Left ventricle myocardium inferior (tissue), 1 donor: Measurements from ENCODE around the gene FBXO42. TPM values are rescaled to one million over a fixed set of nuclear protein-coding genes. Genes with fewer than 3 reads are reported as not detected.
A peak's percentile ranks its signal among the peaks of the same experiment; 100 is the strongest.

ENCODE experiments used
- DNase-seq: peaks from one replicate; pipeline ENCODE4 v3.0.0-alpha.2; 2020
- H3K27ac ChIP-seq: fragments of 200-600 bp; replicated peaks from 2 replicates; pipeline ENCODE4 v1.8.0; 2021
- H3K27me3 ChIP-seq: fragments of 200-600 bp; 2 replicates; pipeline ENCODE4 v1.8.0; 2021; ENCODE audit warnings: low read depth
- H3K36me3 ChIP-seq: fragments of 200-600 bp; 2 replicates; pipeline ENCODE4 v1.8.0; 2021
- H3K4me1 ChIP-seq: fragments of 200-600 bp; 2 replicates; pipeline ENCODE4 v1.8.0; 2021
- H3K4me3 ChIP-seq: fragments of 200-600 bp; 2 replicates; pipeline ENCODE4 v1.8.0; 2021; ENCODE audit warnings: mild to moderate bottlenecking, moderate library complexity
- H3K9me3 ChIP-seq: fragments of 200-600 bp; replicated peaks from 2 replicates; pipeline ENCODE4 v1.8.0; 2021
- CTCF ChIP-seq: fragments of 200-600 bp; IDR thresholded peaks from 2 replicates; pipeline ENCODE4 v1.8.0; 2021; ENCODE audit warnings: antibody characterized with exemption, mild to moderate bottlenecking, borderline replicate concordance
- intact Hi-C: fragments of 100-400 bp; cut with micrococcal nuclease; formaldehyde crosslinking; loops from one replicate; pipeline ENCODE4 v1.11.0; 2022
- total RNA-seq: library from RNA; stranded (reverse); fragmentation: NEBNext Ultra II Directional; extraction: Animal tissue kit (Norgen Biotek cat#: 25700); gene quantifications from one replicate; pipeline ENCODE4 v1.2.1, GENCODE V29; 2021
- donor health status: DM: no; HTN: yes; CAD: no; lungs with severe emphysema.

Gene FBXO42
- total RNA-seq, 1 donor from 2014 or later, result 18.6 TPM

DNA sequence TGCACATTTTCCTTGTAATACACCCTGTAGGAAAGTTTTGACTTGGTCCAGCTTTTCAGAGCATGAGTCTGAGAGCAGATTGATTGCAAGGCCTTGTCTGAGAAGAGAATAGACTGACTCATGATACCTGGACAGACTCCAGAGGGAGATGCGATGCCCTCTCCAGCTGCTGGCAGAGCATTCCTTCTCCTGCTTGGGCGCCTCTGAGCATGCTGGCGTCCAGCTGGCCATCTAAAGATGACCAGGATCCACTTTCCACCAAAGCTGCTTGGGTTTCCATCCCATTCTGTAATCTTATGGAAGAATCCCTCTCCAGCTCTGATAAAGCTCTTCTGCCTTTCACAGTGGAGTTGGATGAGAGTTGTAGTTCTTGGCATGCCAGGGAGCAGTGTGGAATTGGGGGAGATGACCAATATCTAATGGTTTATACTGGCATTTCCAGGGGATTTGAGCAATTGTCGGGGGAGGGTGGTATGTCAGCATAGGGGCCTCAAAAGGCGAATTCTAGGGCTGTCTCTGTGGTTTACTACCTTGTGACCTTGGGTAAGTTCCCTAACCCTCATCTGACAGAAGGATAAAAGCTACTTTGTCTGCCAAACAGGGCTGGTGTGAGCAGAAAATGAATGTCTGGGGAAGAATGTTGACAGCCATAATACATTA, 34.3 kb upstream of the FBXO42 start:
- no peaks in the 10 kb centered on the region for H3K27me3 ChIP-seq
- H3K4me1 ChIP-seq, result peaks cover 79% of the 10 kb centered on the region
- H3K9me3 ChIP-seq, result no peaks in the 10 kb centered on the region
- intact Hi-C loops, result no loop called here
- no peak for DNase-seq
- H3K36me3 ChIP-seq, result no peaks in the 10 kb centered on the region
- TF ChIP-seq CTCF, result no peak
- peak overlapping the region; percentile 65 for H3K27ac ChIP-seq
- H3K4me3 ChIP-seq, result peak overlapping the region; percentile 39

GRCh38 chr1:16385659-16386453, 33.6 kb upstream of the FBXO42 start:
- Histone ChIP-seq H3K9me3 (no peaks in the 10 kb centered on the region), H3K27ac (peak overlapping the region; percentile 65), H3K4me3 (no peak overlapping the region), H3K27me3 (no peaks in the 10 kb centered on the region), H3K36me3 (no peaks in the 10 kb centered on the region), H3K4me1 (peaks cover 75% of the 10 kb centered on the region)
- TF ChIP-seq CTCF, result no peak
- DNase-seq, result no peak
- intact Hi-C loops, result no loop called here

GRCh38 chr1:16383888-16384287, 31.6 kb upstream of the FBXO42 start:
- Histone ChIP-seq H3K9me3 (no peaks in the 10 kb centered on the region), H3K4me3 (no peak overlapping the region), H3K4me1 (peaks cover 71% of the 10 kb centered on the region), H3K36me3 (no peaks in the 10 kb centered on the region), H3K27ac (no peak overlapping the region), H3K27me3 (no peaks in the 10 kb centered on the region)
- no peak for DNase-seq
- no peak for TF ChIP-seq CTCF
- intact Hi-C loops, result no loop called here

DNA sequence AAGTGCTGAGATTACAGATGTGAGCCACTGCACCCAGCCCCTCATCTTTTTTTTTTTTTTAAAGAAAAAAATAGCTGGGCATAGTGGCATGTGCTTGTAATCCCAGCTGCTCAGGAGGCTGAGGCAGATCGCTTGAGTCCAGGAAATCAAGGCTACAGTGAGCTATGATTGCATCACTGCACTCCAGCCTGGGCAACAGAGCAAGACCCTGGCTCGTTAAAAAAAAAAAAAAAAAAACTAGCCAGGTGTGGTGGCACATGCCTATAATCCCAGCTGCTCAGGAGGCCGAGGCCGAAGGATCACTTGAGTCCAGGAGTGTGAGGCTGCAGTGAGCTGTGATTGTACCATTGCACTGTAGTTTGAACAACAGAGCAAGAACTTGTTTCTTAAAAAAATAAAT, 28.6 kb upstream of the FBXO42 start:
- H3K27me3 ChIP-seq, result no peaks in the 10 kb centered on the region
- H3K36me3 ChIP-seq, result no peaks in the 10 kb centered on the region
- no peak overlapping the region for H3K27ac ChIP-seq
- no peak for DNase-seq
- TF ChIP-seq CTCF, result no peak
- intact Hi-C loops, result no loop called here
- no peak overlapping the region for H3K4me3 ChIP-seq
- peaks cover 77% of the 10 kb centered on the region for H3K4me1 ChIP-seq
- H3K9me3 ChIP-seq, result no peaks in the 10 kb centered on the region

DNA sequence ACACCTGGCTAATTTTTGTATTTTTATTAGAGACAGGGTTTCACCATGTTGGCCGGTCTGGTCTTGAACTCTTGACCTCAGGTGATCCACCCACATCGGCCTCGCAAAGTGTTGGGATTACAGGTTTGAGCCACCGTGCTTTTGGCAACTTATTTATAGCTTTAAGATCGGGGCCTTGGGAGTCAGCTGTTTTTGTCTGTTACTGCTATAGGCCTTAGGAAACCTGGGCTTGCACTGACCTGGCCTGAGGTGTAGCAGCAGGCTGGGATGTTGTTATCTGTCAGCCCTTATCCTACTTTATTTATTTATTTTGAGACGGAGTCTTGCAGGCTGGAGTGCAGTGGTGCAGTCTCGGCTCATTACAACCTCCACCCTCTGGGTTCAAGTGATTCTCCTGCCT, 26.2 kb upstream of the FBXO42 start:
- intact Hi-C loops, result loop anchor here (10.0 kb wide), 1 partner anchor 46 kb away; no protein-coding TSS in a partner anchor
- no peaks in the 10 kb centered on the region for H3K9me3 ChIP-seq
- TF ChIP-seq CTCF, result no peak
- H3K27ac ChIP-seq, result no peak overlapping the region
- no peak for DNase-seq
- peaks cover 76% of the 10 kb centered on the region for H3K4me1 ChIP-seq
- H3K27me3 ChIP-seq, result no peaks in the 10 kb centered on the region
- no peak overlapping the region for H3K4me3 ChIP-seq
- H3K36me3 ChIP-seq, result no peaks in the 10 kb centered on the region
